Measurements from ENCODE around the gene WDTC1. TPM values are rescaled to one million over a fixed set of nuclear protein-coding genes. Genes with fewer than 3 reads are reported as not detected.

Gene WDTC1
- total RNA-seq, 1 donor from 2014 or later = 53.8 TPM

DNA sequence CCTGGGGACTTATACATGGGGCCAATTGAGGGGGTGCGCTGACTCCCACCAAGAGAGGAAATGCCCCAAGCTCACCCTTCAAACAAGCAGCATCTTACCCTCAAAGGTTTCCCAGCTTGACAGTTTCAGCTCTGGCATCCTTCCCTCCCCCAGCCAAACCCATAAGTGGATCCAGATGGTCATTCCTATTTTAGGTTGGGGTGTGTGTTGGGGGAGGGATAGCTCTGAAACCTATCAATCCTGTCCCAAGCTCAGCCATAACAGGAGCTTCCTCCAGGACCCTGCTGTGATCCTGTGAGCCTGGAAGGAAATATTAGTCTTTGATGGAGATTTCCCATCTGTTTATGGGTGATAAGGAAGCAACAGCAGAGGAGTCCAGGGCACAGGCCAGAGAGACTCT lies 84.2 kb downstream of the WDTC1 start:
- peaks cover 8% of the 10 kb centered on the region for H3K4me1 Mint-ChIP-seq (ENCODE audit: low read depth)
- H3K27ac Mint-ChIP-seq = no peak overlapping the region
- no peak overlapping the region for H3K4me3 Mint-ChIP-seq (ENCODE audit: low read depth)
- no peaks in the 10 kb centered on the region for H3K9me3 Mint-ChIP-seq (ENCODE audit: low read depth)
- H3K36me3 Mint-ChIP-seq (ENCODE audit: insufficient read depth) = no peaks in the 10 kb centered on the region
- DNase-seq (ENCODE audit: low spot score, unreplicated experiment) = no peak
- peaks cover 16% of the 10 kb centered on the region for H3K27me3 Mint-ChIP-seq
- no peak for TF ChIP-seq CTCF (IDR thresholded peaks at IDR 0.05; ENCODE audit: unreplicated experiment)

DNA sequence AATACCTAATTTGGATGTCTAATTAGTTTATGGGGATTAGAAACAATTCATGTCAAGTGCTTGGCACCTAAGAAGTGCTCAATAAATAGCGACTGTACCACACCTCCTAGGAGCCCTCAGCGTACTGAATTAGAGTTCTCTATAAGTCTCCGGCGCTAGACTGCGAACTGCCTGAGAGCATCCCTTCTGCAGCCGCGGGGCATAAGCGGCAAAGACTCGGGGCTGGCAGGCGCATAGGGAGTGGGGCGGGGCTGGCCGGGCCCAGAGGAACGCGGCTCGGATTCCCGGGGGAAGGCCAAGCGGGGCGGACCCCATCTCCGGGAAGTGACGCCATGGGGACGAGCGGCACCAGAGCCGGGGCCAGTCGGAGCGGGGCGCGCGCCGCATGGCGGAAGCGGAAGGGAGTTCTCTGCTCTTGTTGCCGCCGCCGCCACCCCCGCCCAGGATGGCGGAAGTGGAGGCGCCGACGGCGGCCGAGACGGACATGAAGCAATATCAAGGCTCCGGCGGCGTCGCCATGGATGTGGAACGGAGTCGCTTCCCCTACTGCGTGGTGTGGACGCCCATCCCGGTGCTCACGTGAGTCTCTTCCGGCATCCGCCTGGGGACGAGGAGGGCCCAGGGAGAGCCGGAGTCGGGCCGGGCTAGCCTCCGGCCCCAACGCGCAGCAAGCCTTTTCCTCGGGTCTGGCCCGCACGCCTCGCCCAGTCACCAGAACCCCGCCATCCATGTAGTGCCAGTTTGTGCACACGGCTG lies 87.6 kb downstream of the WDTC1 start, which contains the start of gene TMEM222:
Gene TMEM222 (plus strand): TSS at position 351 of the 756 bp plus-strand sequence. CDS start 35 bp downstream, at position 386.
- H3K4me1 Mint-ChIP-seq (ENCODE audit: low read depth) = peaks cover 10% of the 10 kb centered on the region
- no peak for TF ChIP-seq CTCF (IDR thresholded peaks at IDR 0.05; ENCODE audit: unreplicated experiment)
- H3K27me3 Mint-ChIP-seq = peaks cover 12% of the 10 kb centered on the region
- H3K4me3 Mint-ChIP-seq (ENCODE audit: low read depth) = peak within 1 kb of the TSS; percentile 97
- peaks cover 5% of the 10 kb centered on the region for H3K36me3 Mint-ChIP-seq (ENCODE audit: insufficient read depth)
- H3K9me3 Mint-ChIP-seq (ENCODE audit: low read depth) = no peaks in the 10 kb centered on the region
- H3K27ac Mint-ChIP-seq = peak within 1 kb of the TSS; percentile 95
- peak; percentile 97 for DNase-seq (ENCODE audit: low spot score, unreplicated experiment)

DNA sequence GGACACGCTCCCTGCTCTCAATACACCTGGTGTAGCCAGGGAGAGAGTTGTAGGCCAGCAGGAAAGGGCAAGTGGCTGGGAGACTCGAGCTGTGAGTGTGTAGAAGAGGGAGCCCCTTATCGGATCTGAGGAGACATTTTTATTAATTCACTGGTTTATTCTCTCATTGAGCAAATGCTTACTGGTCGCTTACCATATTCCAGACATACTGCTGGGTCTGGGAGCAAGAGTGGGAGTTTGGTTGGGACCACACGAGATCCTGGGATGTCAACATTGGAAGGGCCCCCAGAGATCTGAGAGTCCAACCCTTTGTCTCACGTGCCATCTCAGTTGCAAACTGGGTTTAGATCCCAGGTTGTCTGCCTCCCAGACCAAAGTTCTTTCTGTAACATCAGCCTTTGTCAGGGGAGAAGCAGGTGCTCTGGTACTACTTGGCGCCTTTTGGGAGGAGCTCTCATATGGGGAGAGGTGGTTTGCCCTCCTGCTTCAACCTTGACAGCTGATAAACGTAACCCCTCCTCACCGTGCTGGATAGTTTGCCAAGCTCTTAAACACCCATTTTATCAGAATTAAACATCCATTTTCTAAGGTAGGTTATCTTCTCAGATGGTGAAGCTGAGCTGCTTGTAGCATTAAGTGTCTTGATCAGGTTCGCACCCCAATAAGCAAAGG lies 88.3 kb downstream of the WDTC1 start:
- Mint-ChIP-seq H3K4me1 (ENCODE audit: low read depth) (peaks cover 10% of the 10 kb centered on the region), H3K9me3 (ENCODE audit: low read depth) (no peaks in the 10 kb centered on the region), H3K27me3 (peaks cover 12% of the 10 kb centered on the region), H3K4me3 (ENCODE audit: low read depth) (peak overlapping the region; percentile 97), H3K27ac (peak overlapping the region; percentile 95), H3K36me3 (ENCODE audit: insufficient read depth) (peaks cover 5% of the 10 kb centered on the region)
- no peak for TF ChIP-seq CTCF (IDR thresholded peaks at IDR 0.05; ENCODE audit: unreplicated experiment)
- DNase-seq (ENCODE audit: low spot score, unreplicated experiment) = no peak

DNA sequence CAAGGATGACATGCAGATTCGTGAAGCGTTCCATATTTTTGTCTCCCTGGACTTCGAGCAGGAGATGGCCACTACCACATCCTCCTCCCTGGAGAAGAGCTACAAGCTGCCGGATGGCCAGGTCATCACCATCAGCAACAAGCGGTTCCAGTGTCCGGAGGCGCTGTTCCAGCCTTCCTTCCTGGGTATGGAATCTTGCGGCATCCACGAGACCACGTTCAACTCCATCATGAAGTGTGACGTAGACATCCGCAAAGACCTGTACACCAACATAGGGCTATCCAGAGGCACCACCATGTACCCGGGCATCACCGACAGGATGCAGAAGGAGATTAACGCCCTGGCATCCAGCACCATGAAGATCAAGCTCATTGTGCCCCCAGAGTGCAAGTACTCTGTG lies 90.9 kb downstream of the WDTC1 start:
- no peak for DNase-seq (ENCODE audit: low spot score, unreplicated experiment)
- no peak for TF ChIP-seq CTCF (IDR thresholded peaks at IDR 0.05; ENCODE audit: unreplicated experiment)
- H3K4me3 Mint-ChIP-seq (ENCODE audit: low read depth) = no peak overlapping the region
- H3K9me3 Mint-ChIP-seq (ENCODE audit: low read depth) = no peaks in the 10 kb centered on the region
- H3K4me1 Mint-ChIP-seq (ENCODE audit: low read depth) = peaks cover 10% of the 10 kb centered on the region
- H3K36me3 Mint-ChIP-seq (ENCODE audit: insufficient read depth) = peaks cover 7% of the 10 kb centered on the region
- no peak overlapping the region for H3K27ac Mint-ChIP-seq
- no peaks in the 10 kb centered on the region for H3K27me3 Mint-ChIP-seq

GRCh38 chr1:27327964-27328363 lies 93.5 kb downstream of the WDTC1 start:
- no peak overlapping the region for H3K4me3 Mint-ChIP-seq (ENCODE audit: low read depth)
- TF ChIP-seq CTCF (IDR thresholded peaks at IDR 0.05; ENCODE audit: unreplicated experiment) = no peak
- H3K4me1 Mint-ChIP-seq (ENCODE audit: low read depth) = peaks cover 7% of the 10 kb centered on the region
- peak overlapping the region; percentile 92 for H3K27ac Mint-ChIP-seq
- H3K27me3 Mint-ChIP-seq = no peaks in the 10 kb centered on the region
- H3K36me3 Mint-ChIP-seq (ENCODE audit: insufficient read depth) = peaks cover 7% of the 10 kb centered on the region
- no peak for DNase-seq (ENCODE audit: low spot score, unreplicated experiment)
- no peaks in the 10 kb centered on the region for H3K9me3 Mint-ChIP-seq (ENCODE audit: low read depth)

All from progenitor cell of endocrine pancreas (in vitro differentiated cells).